ENCODE data around the gene LILRA1. TPM values are rescaled to one million over a fixed set of nuclear protein-coding genes. Genes with fewer than 3 reads are reported as not detected.
"Not testable (repeated sequence)": the region's sequence is repeated elsewhere in the genome, so short reads cannot be mapped to it uniquely, and the experiment has no call there.

Gene LILRA1
- total RNA-seq (2014; rRNA removed; shearing (Covaris generic); ENCODE audit: low replicate concordance) = not detected in 2 replicates

DNA sequence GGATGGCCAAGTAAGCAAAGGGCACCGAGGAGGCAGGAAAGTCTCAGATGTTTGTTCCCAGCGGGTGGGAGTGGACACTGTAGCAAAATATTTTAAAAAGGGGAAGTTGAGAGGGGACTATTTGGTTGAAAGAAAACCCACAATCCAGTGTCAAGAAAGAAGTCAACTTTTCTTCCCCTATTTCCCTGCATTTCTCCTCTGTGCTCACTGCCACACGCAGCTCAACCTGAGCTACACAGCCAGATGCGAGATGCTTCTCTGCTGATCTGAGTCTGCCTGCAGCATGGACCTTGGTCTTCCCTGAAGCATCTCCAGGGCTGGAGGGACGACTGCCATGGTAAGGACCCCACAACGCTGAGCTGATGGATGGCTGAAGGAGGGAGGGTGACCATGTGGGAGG lies at the start of gene LILRA1:
Gene LILRA1, plus strand, starts transcription at position 188 of the 400 bp plus-strand sequence. CDS start 613 bp downstream, outside the sequence.
- in situ Hi-C loops (cut with HindIII; ENCODE audit: low pct_unique_long_range_greater_than_20kb, low sequenced_read_pairs); DNase-seq (ENCODE audit: low read depth): not testable (repeated sequence)

DNA sequence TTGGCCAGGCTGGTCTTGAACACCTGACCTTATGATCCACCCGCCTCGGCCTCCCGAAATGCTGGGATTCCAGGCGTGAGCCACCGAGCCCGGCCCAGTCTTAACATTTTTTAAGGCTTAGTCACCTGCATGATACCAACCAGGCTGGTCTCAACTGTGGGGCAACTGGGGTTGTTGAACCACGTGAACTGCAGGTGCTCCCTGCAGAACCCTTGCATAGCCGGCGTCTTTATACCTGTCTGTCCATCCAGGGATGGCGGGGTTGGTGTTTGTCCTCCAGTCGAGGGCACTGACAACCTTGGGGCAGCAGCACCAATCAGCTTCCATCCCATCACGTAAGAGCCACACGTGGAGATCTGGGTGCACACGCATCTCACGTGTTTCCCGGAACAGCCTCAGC lies 44.6 kb upstream of the LILRA1 start:
- no peak for DNase-seq (ENCODE audit: low read depth)
- in situ Hi-C loops (cut with HindIII; ENCODE audit: low pct_unique_long_range_greater_than_20kb, low sequenced_read_pairs) = no loop called here

DNA sequence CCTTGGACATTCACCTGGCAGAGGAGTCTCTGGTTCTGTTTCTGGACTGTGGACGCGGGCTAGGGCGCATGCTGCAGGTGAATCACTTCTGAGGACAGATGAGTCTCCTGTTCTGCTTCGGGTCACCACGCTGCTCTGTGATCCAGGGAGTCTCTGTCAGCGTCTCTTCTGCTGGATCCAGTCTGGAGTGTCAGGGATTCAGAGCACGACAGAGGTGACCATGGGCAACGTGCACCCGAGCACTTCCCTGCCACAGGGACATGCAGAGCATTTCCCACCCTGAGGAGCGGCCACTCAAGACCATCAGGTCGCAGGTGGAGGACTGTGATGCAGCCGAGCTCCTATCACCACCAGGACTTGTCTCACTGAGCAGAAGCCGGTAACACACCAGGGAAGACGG lies 44.2 kb upstream of the LILRA1 start:
- no peak for DNase-seq (ENCODE audit: low read depth)
- in situ Hi-C loops (cut with HindIII; ENCODE audit: low pct_unique_long_range_greater_than_20kb, low sequenced_read_pairs) = no loop called here

DNA sequence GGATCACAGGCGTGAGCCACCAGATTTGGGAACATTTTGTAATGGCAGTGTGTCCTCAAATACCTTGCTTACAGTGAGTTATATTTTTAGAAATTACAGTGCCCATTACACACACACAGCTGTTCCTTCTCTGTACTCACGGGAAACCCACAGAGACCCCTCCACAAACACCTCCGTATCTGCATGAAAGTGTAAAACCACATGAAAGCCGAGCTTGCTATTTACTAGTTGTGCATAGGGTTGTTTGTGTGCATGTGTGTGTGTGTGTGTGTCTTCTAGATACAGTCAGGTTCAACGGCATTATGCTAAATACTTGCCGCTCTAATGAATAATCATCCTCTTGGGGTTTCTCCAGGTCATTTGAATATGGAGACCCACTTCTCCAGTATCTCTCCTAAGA lies 42.1 kb upstream of the LILRA1 start:
- in situ Hi-C loops (cut with HindIII; ENCODE audit: low pct_unique_long_range_greater_than_20kb, low sequenced_read_pairs) = no loop called here
- no peak for DNase-seq (ENCODE audit: low read depth)

DNA sequence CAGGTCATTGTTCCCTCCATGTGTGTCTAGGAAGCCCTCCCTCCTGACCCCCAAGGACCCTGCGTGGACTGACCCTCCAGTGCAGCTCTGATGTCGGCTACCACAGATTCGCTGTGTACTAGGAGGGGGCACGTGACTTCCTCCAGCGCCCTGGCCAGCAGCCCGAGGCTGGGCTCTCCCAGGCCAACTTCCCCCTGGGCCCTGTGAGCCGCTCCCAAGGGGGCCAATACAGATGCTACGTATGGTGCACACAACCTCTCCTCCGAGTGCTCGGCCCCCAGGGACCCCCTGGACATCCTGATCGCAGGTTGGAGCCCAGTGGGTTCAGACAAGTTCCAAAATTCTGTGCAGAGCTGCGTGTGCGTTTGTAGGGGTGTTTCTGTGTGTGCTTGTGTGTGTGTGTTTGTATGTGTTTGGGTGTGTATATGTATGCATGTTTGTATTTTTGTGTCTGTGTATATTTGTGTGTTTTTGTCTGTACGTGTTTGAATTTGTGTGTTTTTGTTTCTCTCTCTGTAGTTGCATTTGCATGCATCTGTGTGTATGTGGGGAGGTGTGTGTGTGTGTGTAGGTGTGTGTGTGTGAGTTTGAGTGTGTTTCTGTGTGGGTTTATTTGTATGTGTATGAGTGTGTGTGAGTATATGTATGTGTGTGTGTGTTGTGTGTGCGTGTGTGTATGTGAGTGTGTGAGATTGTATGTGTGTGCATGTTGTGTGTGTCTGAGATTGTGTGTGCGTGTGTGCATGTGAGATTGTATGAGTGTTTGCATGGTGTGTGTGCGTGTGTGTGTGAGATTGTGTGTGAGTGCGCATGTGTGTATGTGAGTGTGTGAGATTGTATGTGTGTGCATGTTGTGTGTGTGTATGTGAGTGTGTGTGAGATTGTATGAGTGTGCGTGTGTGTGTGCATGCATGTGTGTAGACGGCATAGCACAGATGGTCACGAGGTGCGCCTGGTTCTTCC lies 41.2 kb upstream of the LILRA1 start:
- in situ Hi-C loops (cut with HindIII; ENCODE audit: low pct_unique_long_range_greater_than_20kb, low sequenced_read_pairs) = no loop called here
- no peak for DNase-seq (ENCODE audit: low read depth)

DNA sequence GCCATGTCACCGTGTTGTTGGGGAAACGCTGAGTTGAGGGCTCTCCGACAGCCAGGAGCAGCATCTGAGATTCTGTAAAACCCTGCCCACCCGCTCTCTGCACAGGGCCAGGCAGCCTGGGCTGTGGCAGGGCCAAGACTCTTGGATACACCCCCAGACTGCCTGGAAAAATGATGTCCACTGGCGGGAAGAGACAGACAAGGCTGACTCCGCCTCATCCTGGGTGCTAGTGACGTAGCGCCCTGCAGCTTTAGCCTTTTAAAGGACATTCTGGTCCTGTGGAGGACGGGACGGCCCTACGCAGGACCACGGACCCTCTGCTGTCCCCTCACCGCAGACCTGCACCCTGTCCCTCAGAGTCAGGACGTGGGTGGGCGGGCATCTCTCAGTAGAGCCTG lies 40.5 kb upstream of the LILRA1 start:
- in situ Hi-C loops (cut with HindIII; ENCODE audit: low pct_unique_long_range_greater_than_20kb, low sequenced_read_pairs) = no loop called here
- DNase-seq (ENCODE audit: low read depth) = no peak

DNA sequence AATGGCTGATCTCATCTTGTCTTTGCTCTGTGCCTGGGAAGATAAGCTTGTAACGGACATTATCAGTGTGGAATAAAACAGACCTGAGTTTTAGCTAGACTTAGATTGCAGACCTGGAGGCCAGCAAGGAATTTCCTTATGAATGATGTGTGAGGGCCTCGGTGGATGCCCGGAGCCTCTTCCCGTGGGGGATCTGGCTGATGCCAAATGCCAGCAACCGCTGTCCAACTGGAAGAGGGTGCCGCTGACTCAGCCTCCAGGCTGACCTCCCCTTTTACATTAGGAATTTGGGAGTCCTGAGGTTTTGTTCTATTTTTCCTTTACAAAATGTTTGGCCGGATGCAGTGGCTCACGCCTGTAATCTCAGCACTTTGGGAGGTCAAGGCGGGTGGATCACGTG lies 39.4 kb upstream of the LILRA1 start:
- in situ Hi-C loops (cut with HindIII; ENCODE audit: low pct_unique_long_range_greater_than_20kb, low sequenced_read_pairs) = no loop called here
- no peak for DNase-seq (ENCODE audit: low read depth)

DNA sequence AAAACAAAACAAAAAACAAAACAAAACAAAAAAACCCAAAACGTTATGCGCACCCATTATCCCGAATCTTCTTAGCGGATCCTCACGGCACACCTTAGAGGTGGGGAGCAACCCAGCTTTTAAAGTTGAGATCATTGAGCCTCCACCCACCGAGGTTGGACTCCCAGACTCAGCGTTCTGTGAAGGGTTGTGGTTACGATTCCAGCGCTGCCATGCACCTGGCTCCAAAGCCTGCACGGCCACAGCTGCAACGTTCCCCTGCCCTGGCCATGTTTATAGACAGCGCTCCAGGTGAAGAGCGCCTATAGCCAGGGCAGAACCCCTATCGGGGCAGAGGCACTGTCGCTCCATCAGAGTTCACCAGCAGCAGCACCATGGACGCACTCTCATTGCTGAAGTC lies 38.5 kb upstream of the LILRA1 start:
- DNase-seq (ENCODE audit: low read depth) = no peak
- in situ Hi-C loops (cut with HindIII; ENCODE audit: low pct_unique_long_range_greater_than_20kb, low sequenced_read_pairs) = no loop called here

DNA sequence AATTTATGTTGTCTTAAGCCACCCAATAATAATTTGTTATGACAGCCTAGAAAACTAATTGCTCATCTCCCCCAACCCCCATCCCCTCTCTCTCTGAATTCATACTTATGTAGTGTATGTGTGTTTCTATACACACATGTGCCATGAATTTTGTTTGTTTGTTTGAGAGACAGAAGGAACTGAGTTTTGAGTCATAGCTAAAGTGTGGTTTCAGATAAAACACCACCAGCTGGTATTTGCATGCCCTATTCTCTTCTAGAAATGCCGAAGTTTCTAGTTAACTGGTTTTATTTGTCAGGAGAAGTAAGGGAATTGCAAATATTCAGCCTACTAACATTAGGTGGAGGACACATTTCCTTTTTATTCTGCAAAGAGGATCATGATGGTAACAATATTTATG lies 37.2 kb upstream of the LILRA1 start:
- in situ Hi-C loops (cut with HindIII; ENCODE audit: low pct_unique_long_range_greater_than_20kb, low sequenced_read_pairs) = no loop called here
- no peak for DNase-seq (ENCODE audit: low read depth)

DNA sequence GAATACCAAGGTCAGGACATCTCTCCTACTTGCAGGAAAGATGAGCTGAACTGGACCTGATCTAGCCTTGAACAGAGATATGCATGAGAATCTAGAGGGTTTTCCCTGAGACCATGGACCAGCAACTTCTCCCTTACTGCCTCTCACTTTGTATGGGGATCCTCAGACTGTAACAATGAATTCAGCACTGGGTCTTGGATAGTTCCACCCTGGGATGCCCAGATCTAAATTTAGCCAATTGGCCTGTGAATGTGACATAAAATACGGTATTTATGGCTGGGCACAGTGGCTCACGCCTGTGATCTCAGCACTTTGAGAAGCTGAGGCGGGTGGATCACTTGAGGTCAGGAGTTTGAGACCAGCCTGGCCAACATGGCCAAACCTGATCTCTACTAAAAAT lies 35.1 kb upstream of the LILRA1 start:
- no peak for DNase-seq (ENCODE audit: low read depth)
- in situ Hi-C loops (cut with HindIII; ENCODE audit: low pct_unique_long_range_greater_than_20kb, low sequenced_read_pairs) = no loop called here

DNA sequence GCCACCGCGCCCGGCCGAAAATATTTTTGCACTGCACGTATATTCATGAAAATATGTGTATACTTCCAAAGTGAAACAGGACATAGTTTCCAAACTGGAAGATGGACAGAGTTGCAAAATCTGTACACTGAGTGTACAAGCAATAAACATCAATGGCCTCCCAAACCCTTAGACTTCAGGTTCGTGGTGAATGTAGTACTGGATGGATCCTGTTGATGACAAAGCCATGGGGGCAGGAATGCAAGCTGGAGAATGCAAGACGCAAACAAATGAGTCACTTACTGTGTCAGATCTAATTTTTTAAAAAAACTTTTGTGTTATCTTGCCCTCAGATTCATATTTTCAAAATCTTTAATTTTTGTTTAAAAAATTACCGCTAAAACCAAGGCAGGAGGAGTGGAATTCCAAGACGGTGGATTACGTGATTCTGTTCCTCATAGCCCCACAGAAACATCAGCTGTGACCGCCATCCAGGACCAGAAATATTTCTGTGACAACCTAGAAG lies 32.5 kb upstream of the LILRA1 start:
- in situ Hi-C loops (cut with HindIII; ENCODE audit: low pct_unique_long_range_greater_than_20kb, low sequenced_read_pairs) = no loop called here
- no peak for DNase-seq (ENCODE audit: low read depth)

DNA sequence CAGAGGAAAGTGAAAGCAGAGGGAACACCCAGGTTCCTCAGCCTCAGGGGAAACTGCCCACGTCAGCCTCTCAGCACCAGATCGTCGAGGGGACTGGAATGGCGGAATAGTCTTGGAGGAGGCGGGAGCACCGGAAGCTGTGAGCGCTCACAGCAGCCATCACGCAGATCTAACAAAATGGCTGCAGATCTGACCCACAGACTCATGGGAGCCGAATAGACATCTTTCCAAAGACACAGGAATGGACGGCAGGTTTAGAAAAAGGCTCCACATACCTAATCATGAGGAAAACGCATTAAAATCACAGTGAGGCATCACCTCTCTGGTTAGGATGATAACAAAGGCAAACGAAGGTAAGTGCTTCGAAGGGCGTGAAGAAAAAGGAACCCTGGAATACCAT lies 31.6 kb upstream of the LILRA1 start:
- in situ Hi-C loops (cut with HindIII; ENCODE audit: low pct_unique_long_range_greater_than_20kb, low sequenced_read_pairs) = no loop called here
- no peak for DNase-seq (ENCODE audit: low read depth)

DNA sequence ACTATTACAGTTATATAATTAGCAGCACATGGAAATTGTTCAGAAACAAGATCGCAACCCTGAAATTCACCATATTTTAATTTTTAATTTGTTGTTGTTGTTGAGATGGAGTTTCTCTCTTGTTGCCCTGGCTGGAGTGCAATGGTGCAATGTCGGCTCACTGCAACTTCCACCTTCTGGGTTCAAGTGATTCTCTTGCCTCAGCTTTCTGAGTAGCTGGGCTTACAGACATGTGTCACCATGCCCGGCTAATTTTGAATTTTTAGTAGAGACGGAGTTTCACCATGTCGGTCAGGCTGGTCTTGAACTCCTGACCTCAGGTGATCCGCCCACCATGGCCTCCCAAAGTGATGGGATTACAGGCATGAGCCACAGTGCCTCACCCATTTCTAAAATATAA lies 30.2 kb upstream of the LILRA1 start:
- DNase-seq (ENCODE audit: low read depth); in situ Hi-C loops (cut with HindIII; ENCODE audit: low pct_unique_long_range_greater_than_20kb, low sequenced_read_pairs): not testable (repeated sequence)

DNA sequence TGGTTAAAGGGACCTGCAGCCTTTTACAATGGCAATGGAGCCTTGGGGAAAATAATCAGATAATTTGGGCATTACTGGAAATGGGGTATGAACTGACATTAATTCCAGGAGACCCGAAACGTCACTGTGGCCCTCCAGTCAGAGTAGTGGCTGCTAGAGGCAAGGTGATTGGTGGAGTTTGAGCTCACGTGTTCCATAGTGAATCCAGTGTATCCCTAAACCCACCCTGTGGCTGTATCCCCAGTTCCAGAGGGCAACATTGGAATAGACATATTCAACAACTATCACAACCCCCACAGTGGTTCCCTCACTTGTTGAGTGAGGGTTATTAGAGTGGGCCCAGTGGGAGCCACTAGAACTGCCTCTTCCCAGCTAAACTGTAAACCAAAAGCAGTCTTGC lies 23.1 kb upstream of the LILRA1 start:
- in situ Hi-C loops (cut with HindIII; ENCODE audit: low pct_unique_long_range_greater_than_20kb, low sequenced_read_pairs) = no loop called here

DNA sequence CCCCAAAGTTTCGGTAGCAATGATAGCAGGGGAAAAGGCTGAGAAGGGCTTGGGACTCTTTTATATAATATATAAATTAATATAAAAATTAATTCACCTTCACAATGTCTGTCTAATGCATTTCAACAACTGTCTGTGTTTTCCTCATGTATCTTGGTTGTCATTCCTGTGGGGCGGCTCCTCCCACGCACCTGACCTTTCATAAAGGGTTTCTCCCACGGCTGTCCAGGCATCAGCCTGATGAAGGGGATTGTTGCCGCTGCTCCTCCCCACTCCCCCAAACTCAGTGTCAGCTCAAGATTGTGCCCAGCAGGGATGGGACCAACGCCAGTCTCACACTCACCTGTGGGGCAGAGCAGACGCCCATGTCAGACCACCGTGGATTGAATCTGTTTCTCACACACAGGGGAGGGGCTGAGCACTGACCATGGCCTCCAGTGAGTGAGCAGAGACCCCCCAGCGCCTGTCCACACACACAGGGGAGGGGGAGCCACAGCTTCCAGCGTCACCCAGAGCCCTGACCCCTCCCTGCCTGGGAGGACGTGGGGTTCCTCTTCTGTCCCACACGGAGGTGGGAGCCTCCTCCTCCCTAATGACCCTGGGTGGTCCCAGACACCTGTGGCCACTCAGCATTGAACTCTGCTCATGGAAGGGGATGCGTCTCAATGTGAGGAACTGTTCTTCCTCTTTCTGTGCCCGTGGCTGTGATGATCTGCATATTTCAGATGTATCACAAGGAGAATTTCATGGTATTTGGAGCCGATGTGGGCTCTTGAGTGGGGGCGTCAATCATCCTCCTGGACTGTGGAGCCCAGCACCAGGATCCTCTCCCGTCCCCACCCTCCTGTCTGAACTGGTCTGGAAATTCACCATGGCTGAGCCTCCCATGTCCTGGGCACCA lies 21.5 kb upstream of the LILRA1 start:
- in situ Hi-C loops (cut with HindIII; ENCODE audit: low pct_unique_long_range_greater_than_20kb, low sequenced_read_pairs); DNase-seq (ENCODE audit: low read depth): not testable (repeated sequence)

More for the DNA sequence above, 23.1 kb upstream of the LILRA1 start:
- DNase-seq (ENCODE audit: low read depth) = no peak

DNA sequence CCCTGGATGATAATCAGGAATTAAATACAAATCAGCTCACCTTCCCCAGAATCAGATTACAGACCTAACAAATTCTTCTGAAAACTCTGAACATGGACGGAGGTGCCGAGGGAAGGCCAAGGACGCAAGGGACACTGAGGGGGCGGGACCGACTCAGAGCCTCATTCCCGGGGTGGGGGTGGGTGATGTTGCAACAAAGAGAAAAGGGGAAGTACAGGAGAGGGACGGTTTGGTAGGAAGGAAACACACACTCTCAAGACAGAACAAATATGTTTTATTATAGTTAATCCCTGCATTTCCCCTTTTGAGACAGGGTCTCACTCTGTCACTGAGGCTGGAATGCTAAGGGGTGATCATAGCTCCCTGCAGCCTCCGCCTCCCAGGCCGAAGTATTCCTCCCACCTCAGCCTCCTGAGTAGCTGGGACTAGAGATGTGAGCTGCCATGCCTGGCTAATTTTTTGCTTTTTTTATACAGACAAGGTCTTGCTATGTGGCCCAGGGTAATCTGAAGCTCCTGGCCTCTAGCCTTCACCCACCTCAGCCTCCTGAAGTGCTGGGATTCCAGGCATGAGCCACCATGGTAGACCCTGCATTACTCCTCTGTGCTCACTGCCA lies 20.6 kb upstream of the LILRA1 start:
- in situ Hi-C loops (cut with HindIII; ENCODE audit: low pct_unique_long_range_greater_than_20kb, low sequenced_read_pairs) = no loop called here
- no peak for DNase-seq (ENCODE audit: low read depth)

DNA sequence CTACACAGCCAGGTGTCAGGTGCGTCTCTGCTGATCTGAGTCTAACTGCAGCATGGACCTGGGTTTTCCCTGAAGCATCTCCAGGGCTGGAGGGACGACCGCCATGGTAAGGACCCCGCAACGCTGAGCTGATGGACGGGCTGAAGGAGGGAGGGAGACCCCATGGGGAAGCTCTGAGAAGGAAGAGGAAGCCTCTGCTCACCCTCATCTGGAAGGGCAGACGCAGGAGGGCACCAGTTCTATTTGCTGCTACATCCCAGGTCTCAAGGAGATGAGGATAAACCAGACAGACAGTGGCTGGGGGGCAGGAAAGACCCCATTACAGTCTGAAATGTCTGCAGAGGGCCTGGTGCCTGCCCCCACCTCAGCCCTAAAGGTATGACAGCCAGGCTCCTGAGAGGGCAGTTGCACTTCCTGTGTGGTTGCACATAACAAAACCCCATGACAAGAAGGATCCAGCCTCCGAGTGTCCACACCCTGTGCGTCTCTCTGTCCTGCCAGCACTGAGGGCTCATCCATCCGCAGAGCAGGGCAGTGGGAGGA lies 20.0 kb upstream of the LILRA1 start, which contains the start of gene LILRA2:
Gene LILRA2, plus strand, starts transcription at position 461 of the 543 bp plus-strand sequence. CDS start 89 bp downstream, outside the sequence.
- in situ Hi-C loops (cut with HindIII; ENCODE audit: low pct_unique_long_range_greater_than_20kb, low sequenced_read_pairs) = no loop called here
- no peak for DNase-seq (ENCODE audit: low read depth)

DNA sequence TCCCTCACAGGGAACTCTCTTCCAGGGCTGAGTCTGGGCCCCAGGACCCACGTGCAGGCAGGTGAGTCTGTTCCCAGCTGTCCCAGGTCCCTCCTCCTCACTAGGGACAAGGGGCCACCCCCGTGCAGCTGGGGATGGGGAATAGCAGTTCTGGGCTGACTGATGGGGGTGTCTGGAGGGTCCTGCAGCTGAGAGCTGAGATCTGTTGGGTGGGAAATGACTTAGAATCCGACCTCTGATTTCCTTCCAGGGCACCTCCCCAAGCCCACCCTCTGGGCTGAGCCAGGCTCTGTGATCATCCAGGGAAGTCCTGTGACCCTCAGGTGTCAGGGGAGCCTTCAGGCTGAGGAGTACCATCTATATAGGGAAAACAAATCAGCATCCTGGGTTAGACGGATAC lies 19.4 kb upstream of the LILRA1 start:
- no peak for DNase-seq (ENCODE audit: low read depth)
- in situ Hi-C loops (cut with HindIII; ENCODE audit: low pct_unique_long_range_greater_than_20kb, low sequenced_read_pairs) = no loop called here

Data from Caki2 (cell line).